ENCODE data around the gene PXDN.

The PXDN gene

DNA sequence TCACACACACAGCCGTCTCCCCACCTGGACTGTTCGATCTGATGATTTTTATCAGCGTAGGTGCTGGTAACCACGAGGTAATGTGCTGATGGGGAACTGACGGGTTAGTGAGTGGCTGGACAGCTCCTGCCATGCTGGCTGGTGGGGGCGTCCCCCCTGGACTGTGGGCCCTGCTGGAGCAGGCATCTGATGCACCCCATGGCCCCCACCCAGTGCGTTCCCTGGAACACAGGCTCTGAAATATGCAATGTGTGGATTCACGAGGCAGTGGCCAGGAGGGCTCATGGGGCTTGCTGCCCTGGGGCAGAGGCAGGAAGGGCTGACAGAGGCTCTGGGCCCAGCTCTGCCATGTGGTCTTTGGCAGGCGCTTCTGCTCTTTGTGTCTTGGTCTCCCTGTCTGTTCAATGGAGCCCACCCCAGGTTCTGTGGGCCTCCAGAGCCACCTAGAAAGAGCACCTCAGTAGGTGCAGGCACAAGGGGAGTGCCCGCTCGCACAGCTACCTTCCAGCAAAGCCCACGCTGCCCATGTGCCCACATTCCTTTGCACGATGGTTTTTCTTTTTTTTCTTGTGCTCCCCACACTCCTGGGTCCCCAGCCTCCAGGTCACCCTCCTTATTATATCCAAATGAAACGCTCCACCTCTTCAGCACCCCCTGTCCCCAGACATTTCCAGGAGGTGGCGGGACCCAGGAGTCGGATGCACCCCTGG lies 10.3 kb upstream of the PXDN start:
- Histone ChIP-seq H3K27me3 (ENCODE audit: insufficient read depth, low read length, poor library complexity, severe bottlenecking) (no peaks in the 10 kb centered on the region), H2AFZ (ENCODE audit: low read length) (no peak overlapping the region), H3K36me3 (ENCODE audit: insufficient read depth, low read length) (no peaks in the 10 kb centered on the region)

DNA sequence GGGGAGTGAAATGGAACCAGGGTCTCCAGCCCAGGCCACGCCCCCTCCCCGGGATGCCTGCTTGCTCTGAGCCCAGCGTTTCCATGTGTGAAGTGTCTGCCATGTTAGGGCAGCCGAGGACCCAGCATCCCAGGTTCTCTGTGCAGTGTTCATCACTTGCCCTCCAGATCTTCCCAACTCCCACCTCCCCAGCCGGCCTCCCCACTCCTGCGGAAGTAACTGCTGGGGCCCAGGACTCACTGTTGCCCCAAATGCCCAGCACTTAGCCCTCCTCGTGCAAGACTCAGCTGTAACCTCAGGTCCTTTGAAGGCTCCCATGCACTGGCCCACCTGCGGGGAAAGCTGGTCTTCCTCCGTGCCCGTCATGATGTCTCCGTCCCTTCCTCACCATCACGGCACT lies 9.7 kb upstream of the PXDN start:
- Histone ChIP-seq H3F3A (ENCODE audit: low read depth) (no peaks in the 10 kb centered on the region), H3K9me3 (ENCODE audit: insufficient read depth, low read depth, low read length) (no peaks in the 10 kb centered on the region; the same call in 1 of the 2 replicates), H4K20me1 (ENCODE audit: insufficient read depth, low read length, poor library complexity, severe bottlenecking) (no peaks in the 10 kb centered on the region), H3K4me1 (ENCODE audit: insufficient read depth, low read length, poor library complexity, severe bottlenecking) (peaks cover 14% of the 10 kb centered on the region), H2AFZ (ENCODE audit: low read length) (no peak overlapping the region), H3K4me2 (ENCODE audit: low read depth, low read length, poor library complexity, severe bottlenecking) (no peak overlapping the region), H3K36me3 (ENCODE audit: insufficient read depth, low read length) (no peaks in the 10 kb centered on the region), H3K4me3 (ENCODE audit: low read length, poor library complexity, severe bottlenecking) (no peak overlapping the region), H3K27me3 (ENCODE audit: insufficient read depth, low read length, poor library complexity, severe bottlenecking) (no peaks in the 10 kb centered on the region), H3K9ac (ENCODE audit: low read depth, low read length, poor library complexity, severe bottlenecking) (no peak overlapping the region), H3K9me2 (replicated peaks; ENCODE audit: low read depth, low read length) (no peaks in the 10 kb centered on the region), H3K79me2 (ENCODE audit: insufficient read depth, low read length) (no peaks in the 10 kb centered on the region)
- TF ChIP-seq, protein P1, sequence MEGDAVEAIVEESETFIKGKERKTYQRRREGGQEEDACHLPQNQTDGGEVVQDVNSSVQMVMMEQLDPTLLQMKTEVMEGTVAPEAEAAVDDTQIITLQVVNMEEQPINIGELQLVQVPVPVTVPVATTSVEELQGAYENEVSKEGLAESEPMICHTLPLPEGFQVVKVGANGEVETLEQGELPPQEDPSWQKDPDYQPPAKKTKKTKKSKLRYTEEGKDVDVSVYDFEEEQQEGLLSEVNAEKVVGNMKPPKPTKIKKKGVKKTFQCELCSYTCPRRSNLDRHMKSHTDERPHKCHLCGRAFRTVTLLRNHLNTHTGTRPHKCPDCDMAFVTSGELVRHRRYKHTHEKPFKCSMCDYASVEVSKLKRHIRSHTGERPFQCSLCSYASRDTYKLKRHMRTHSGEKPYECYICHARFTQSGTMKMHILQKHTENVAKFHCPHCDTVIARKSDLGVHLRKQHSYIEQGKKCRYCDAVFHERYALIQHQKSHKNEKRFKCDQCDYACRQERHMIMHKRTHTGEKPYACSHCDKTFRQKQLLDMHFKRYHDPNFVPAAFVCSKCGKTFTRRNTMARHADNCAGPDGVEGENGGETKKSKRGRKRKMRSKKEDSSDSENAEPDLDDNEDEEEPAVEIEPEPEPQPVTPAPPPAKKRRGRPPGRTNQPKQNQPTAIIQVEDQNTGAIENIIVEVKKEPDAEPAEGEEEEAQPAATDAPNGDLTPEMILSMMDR (conservative IDR thresholded peaks at IDR 0.05; ENCODE audit: low read length), result no peak

More for the DNA sequence above, 10.3 kb upstream of the PXDN start:
- no peaks in the 10 kb centered on the region for H3K9me2 ChIP-seq (replicated peaks; ENCODE audit: low read depth, low read length)
- no peak overlapping the region for H3K9ac ChIP-seq (ENCODE audit: low read depth, low read length, poor library complexity, severe bottlenecking)
- H3K9me3 ChIP-seq (ENCODE audit: insufficient read depth, low read depth, low read length), result no peaks in the 10 kb centered on the region; the same call in 1 of the 2 replicates
- no peak overlapping the region for H3K4me3 ChIP-seq (ENCODE audit: low read length, poor library complexity, severe bottlenecking)
- no peak overlapping the region for H3K4me2 ChIP-seq (ENCODE audit: low read depth, low read length, poor library complexity, severe bottlenecking)
- H4K20me1 ChIP-seq (ENCODE audit: insufficient read depth, low read length, poor library complexity, severe bottlenecking), result no peaks in the 10 kb centered on the region
- H3K79me2 ChIP-seq (ENCODE audit: insufficient read depth, low read length), result no peaks in the 10 kb centered on the region
- TF ChIP-seq, protein P1 (conservative IDR thresholded peaks at IDR 0.05; ENCODE audit: low read length), result no peak
- no peak for TF ChIP-seq EZH2phosphoT487 (IDR thresholded peaks at IDR 0.05; ENCODE audit: borderline replicate concordance)
- no peaks in the 10 kb centered on the region for H3F3A ChIP-seq (ENCODE audit: low read depth)
- H3K4me1 ChIP-seq (ENCODE audit: insufficient read depth, low read length, poor library complexity, severe bottlenecking), result peaks cover 14% of the 10 kb centered on the region

DNA sequence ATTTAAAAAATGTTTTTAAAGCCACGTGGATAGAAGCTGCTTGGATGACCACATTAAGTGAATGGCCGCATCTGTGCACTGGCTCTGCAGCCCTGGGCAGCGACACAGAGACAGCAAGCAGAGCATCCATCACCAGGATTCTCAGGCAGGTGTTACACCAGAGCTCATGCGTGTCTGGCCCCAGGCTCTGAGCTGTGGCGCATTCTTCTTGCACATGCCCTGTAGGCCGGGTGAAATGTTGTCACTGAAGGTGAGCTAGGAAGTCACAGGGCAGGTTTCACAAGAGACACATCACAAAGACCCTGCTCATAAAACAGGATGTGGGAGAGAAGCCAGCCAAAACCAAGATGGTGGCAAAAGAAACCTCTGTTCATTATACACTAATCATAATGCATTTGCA lies 8.4 kb upstream of the PXDN start:
- H3K4me3 ChIP-seq (ENCODE audit: low read length, poor library complexity, severe bottlenecking), result no peak overlapping the region
- no peaks in the 10 kb centered on the region for H3K79me2 ChIP-seq (ENCODE audit: insufficient read depth, low read length)
- no peaks in the 10 kb centered on the region; the same call in 1 of the 2 replicates for H3K9me3 ChIP-seq (ENCODE audit: insufficient read depth, low read depth, low read length)
- H3K4me1 ChIP-seq (ENCODE audit: insufficient read depth, low read length, poor library complexity, severe bottlenecking), result peaks cover under 1% of the 10 kb centered on the region
- H3K9ac ChIP-seq (ENCODE audit: low read depth, low read length, poor library complexity, severe bottlenecking), result no peak overlapping the region
- no peaks in the 10 kb centered on the region for H4K20me1 ChIP-seq (ENCODE audit: insufficient read depth, low read length, poor library complexity, severe bottlenecking)
- no peaks in the 10 kb centered on the region for H3F3A ChIP-seq (ENCODE audit: low read depth)
- H3K36me3 ChIP-seq (ENCODE audit: insufficient read depth, low read length), result no peaks in the 10 kb centered on the region
- H3K27me3 ChIP-seq (ENCODE audit: insufficient read depth, low read length, poor library complexity, severe bottlenecking), result no peaks in the 10 kb centered on the region
- H3K9me2 ChIP-seq (replicated peaks; ENCODE audit: low read depth, low read length), result no peaks in the 10 kb centered on the region
- no peak overlapping the region for H2AFZ ChIP-seq (ENCODE audit: low read length)
- TF ChIP-seq, protein P1 (conservative IDR thresholded peaks at IDR 0.05; ENCODE audit: low read length), result no peak
- TF ChIP-seq EZH2phosphoT487 (IDR thresholded peaks at IDR 0.05; ENCODE audit: borderline replicate concordance), result no peak
- no peak overlapping the region for H3K4me2 ChIP-seq (ENCODE audit: low read depth, low read length, poor library complexity, severe bottlenecking)

Data from Loucy (cell line).